Measurements from ENCODE around the gene PRSS57. TPM values are rescaled to one million over a fixed set of nuclear protein-coding genes. Genes with fewer than 3 reads are reported as not detected.

PRSS57 gene
- total RNA-seq, 1 donor, result not detected

- H3K4me1 ChIP-seq (ENCODE audit: insufficient read depth, low read length), result no peaks in the 10 kb centered on the region
- peak; percentile 87 for DNase-seq (ENCODE audit: insufficient read length, low spot score, missing footprints)
- H3K27ac ChIP-seq (ENCODE audit: low read depth, low read length), result no peak overlapping the region
- no peak overlapping the region for H3K4me2 ChIP-seq (ENCODE audit: insufficient read depth, low read length)
- H3K79me2 ChIP-seq (ENCODE audit: insufficient read depth, low read length), result peaks cover 36% of the 10 kb centered on the region
- no peak overlapping the region for H3K4me3 ChIP-seq (ENCODE audit: insufficient read depth, low read length)
- H2AFZ ChIP-seq (ENCODE audit: low read length), result no peak overlapping the region
- no peak for TF ChIP-seq CTCF (IDR thresholded peaks at IDR 0.05; ENCODE audit: extremely low read depth, low read depth, low read length)
- H3K36me3 ChIP-seq (ENCODE audit: insufficient read depth, low read length), result peaks cover 25% of the 10 kb centered on the region
- H3K27me3 ChIP-seq (ENCODE audit: insufficient read depth, low read length), result no peaks in the 10 kb centered on the region
- peaks cover 20% of the 10 kb centered on the region for H4K20me1 ChIP-seq (ENCODE audit: insufficient read depth, low read length)
- H3K9me3 ChIP-seq (ENCODE audit: low read depth, low read length), result no peaks in the 10 kb centered on the region
Observed at GRCh38 chr19:648904-649801, 46.1 kb downstream of the PRSS57 start.

- TF ChIP-seq CTCF (IDR thresholded peaks at IDR 0.05; ENCODE audit: extremely low read depth, low read depth, low read length), result no peak
- Histone ChIP-seq H3K4me2 (ENCODE audit: insufficient read depth, low read length) (no peak overlapping the region), H4K20me1 (ENCODE audit: insufficient read depth, low read length) (peaks cover 16% of the 10 kb centered on the region), H3K36me3 (ENCODE audit: insufficient read depth, low read length) (peaks cover 20% of the 10 kb centered on the region), H3K9me3 (ENCODE audit: low read depth, low read length) (no peaks in the 10 kb centered on the region), H3K27ac (ENCODE audit: low read depth, low read length) (no peak overlapping the region), H3K4me3 (ENCODE audit: insufficient read depth, low read length) (no peak overlapping the region), H2AFZ (ENCODE audit: low read length) (no peak overlapping the region), H3K4me1 (ENCODE audit: insufficient read depth, low read length) (no peaks in the 10 kb centered on the region), H3K27me3 (ENCODE audit: insufficient read depth, low read length) (no peaks in the 10 kb centered on the region), H3K79me2 (ENCODE audit: insufficient read depth, low read length) (peaks cover 27% of the 10 kb centered on the region)
- peak; percentile 79 for DNase-seq (ENCODE audit: insufficient read length, low spot score, missing footprints)
Observed at GRCh38 chr19:648305-648704, 46.9 kb downstream of the PRSS57 start.

GRCh38 chr19:647566-648284, 47.5 kb downstream of the PRSS57 start:
- Histone ChIP-seq H3K4me1 (ENCODE audit: insufficient read depth, low read length) (no peaks in the 10 kb centered on the region), H3K9me3 (ENCODE audit: low read depth, low read length) (no peaks in the 10 kb centered on the region), H3K27me3 (ENCODE audit: insufficient read depth, low read length) (no peaks in the 10 kb centered on the region), H3K79me2 (ENCODE audit: insufficient read depth, low read length) (peaks cover 22% of the 10 kb centered on the region), H3K36me3 (ENCODE audit: insufficient read depth, low read length) (peaks cover 20% of the 10 kb centered on the region), H2AFZ (ENCODE audit: low read length) (no peak overlapping the region), H3K4me2 (ENCODE audit: insufficient read depth, low read length) (no peak overlapping the region), H3K27ac (ENCODE audit: low read depth, low read length) (no peak overlapping the region), H4K20me1 (ENCODE audit: insufficient read depth, low read length) (peaks cover 10% of the 10 kb centered on the region), H3K4me3 (ENCODE audit: insufficient read depth, low read length) (no peak overlapping the region)
- no peak for TF ChIP-seq CTCF (IDR thresholded peaks at IDR 0.05; ENCODE audit: extremely low read depth, low read depth, low read length)
- DNase-seq (ENCODE audit: insufficient read length, low spot score, missing footprints), result peak; percentile 51
